Measurements from ENCODE around the gene SERPINI1.

The SERPINI1 gene

DNA sequence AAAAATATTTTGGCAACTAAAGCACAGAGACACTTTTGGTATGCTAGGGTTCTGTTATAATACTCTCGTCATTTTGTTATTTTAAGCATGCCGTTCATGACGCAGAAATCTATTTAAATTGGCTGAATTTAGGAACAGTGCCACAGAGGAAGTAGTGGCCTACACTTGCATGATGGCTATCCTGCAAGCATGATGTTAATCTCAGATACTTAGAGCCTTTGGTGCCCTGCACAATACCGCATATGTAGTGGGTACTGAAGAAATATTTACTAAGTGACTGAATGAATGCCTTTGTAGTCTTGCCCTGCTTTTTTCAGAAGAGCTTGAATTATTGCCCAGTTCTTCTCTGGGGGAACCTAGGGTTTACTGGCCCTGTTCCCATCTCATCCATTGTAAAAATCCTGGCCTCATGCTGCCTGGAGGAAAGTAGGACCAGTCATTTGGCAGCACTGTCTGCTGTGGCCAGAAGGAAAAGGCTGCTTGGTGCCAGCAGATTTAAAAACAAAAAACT lies 79.0 kb downstream of the SERPINI1 start:
- Histone ChIP-seq H3K4me2 (ENCODE audit: low read length) (no peak overlapping the region), H3K27ac (ENCODE audit: low read depth, low read length) (no peak overlapping the region), H3K14ac (ENCODE audit: low read length) (no peak overlapping the region), H3K9ac (ENCODE audit: low read length) (no peak overlapping the region), H3K18ac (ENCODE audit: low read length) (no peak overlapping the region), H3K27me3 (ENCODE audit: insufficient read depth, low read length) (no peaks in the 10 kb centered on the region), H2BK120ac (ENCODE audit: insufficient read depth, low read length, poor library complexity) (no peak overlapping the region), H3K9me3 (ENCODE audit: insufficient read depth, low read depth, low read length) (no peaks in the 10 kb centered on the region), H3K23ac (ENCODE audit: low read length) (no peak overlapping the region), H3K4ac (ENCODE audit: low read depth, low read length) (no peak overlapping the region), H2BK5ac (ENCODE audit: low read depth, low read length, poor library complexity) (no peak overlapping the region), H3K36me3 (ENCODE audit: control insufficient read depth in 1 of 2, insufficient read depth in 2 of 2, low read length in 2 of 2) (no peaks in the 10 kb centered on the region), H4K8ac (ENCODE audit: low read depth, low read length) (no peak overlapping the region), H3K4me3 (ENCODE audit: low read depth, low read length) (no peak overlapping the region), H3K79me1 (ENCODE audit: low read length) (no peaks in the 10 kb centered on the region), H4K12ac (ENCODE audit: low read depth, low read length) (no peak overlapping the region), H2AFZ (ENCODE audit: insufficient read depth, low read length, poor library complexity) (no peak overlapping the region), H4K91ac (ENCODE audit: low read depth, low read length) (no peak overlapping the region), H2AK5ac (ENCODE audit: low read length) (no peak overlapping the region), H3K4me1 (ENCODE audit: control insufficient read depth in 1 of 2, insufficient read depth in 2 of 2, low read length in 2 of 2) (peaks cover 0 to 2% of the 10 kb centered on the region in 2 experiments), H2BK12ac (ENCODE audit: low read length) (no peak overlapping the region), H3K79me2 (ENCODE audit: control insufficient read depth, insufficient read depth, low read length, poor library complexity) (no peaks in the 10 kb centered on the region)
- no CpG with 5 or more reads among the region's 4 CpGs for WGBS (ENCODE audit: extremely low coverage, insufficient coverage, insufficient read length)
- DNase-seq = peak in 1 of 2 donors; percentile 3

DNA sequence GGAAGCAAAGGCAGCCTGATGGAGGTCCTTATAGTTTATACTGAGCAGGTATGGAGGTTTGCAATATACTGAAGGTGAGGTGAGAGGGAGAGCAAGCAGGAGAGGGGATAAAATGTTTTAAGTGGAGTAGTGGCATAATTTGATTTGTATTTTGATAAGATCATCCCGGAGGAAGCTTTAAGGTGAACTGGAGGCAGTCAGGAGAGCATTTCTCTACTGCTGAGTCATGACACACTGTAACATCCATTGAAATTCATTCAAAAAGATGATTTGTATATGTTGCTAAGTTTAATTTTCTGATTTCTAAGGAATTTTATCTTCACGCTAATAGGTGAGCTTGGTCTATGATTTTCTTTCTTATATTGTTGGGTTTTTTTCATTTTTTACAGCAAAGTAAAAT lies 81.4 kb downstream of the SERPINI1 start:
- Histone ChIP-seq H3K14ac (ENCODE audit: low read length) (no peak overlapping the region), H3K4me1 (ENCODE audit: control insufficient read depth in 1 of 2, insufficient read depth in 2 of 2, low read length in 2 of 2) (peaks cover 0 to 2% of the 10 kb centered on the region in 2 experiments), H3K9ac (ENCODE audit: low read length) (no peak overlapping the region), H2BK120ac (ENCODE audit: insufficient read depth, low read length, poor library complexity) (no peak overlapping the region), H3K4ac (ENCODE audit: low read depth, low read length) (no peak overlapping the region), H3K79me1 (ENCODE audit: low read length) (no peaks in the 10 kb centered on the region), H3K27ac (ENCODE audit: low read depth, low read length) (no peak overlapping the region), H3K27me3 (ENCODE audit: insufficient read depth, low read length) (no peaks in the 10 kb centered on the region), H4K12ac (ENCODE audit: low read depth, low read length) (no peak overlapping the region), H3K4me2 (ENCODE audit: low read length) (no peak overlapping the region), H3K18ac (ENCODE audit: low read length) (no peak overlapping the region), H2BK12ac (ENCODE audit: low read length) (no peak overlapping the region), H2AK5ac (ENCODE audit: low read length) (no peak overlapping the region), H3K79me2 (ENCODE audit: control insufficient read depth, insufficient read depth, low read length, poor library complexity) (no peaks in the 10 kb centered on the region), H3K4me3 (ENCODE audit: low read depth, low read length) (no peak overlapping the region), H4K91ac (ENCODE audit: low read depth, low read length) (no peak overlapping the region), H2AFZ (ENCODE audit: insufficient read depth, low read length, poor library complexity) (no peak overlapping the region), H3K36me3 (ENCODE audit: control insufficient read depth in 1 of 2, insufficient read depth in 2 of 2, low read length in 2 of 2) (no peaks in the 10 kb centered on the region), H2BK5ac (ENCODE audit: low read depth, low read length, poor library complexity) (no peak overlapping the region), H3K23ac (ENCODE audit: low read length) (no peak overlapping the region), H3K9me3 (ENCODE audit: insufficient read depth, low read depth, low read length) (no peaks in the 10 kb centered on the region), H4K8ac (ENCODE audit: low read depth, low read length) (no peak overlapping the region)
- no CpG with 5 or more reads among the region's 2 CpGs for WGBS (ENCODE audit: extremely low coverage, insufficient coverage, insufficient read length)
- DNase-seq = no peak

DNA sequence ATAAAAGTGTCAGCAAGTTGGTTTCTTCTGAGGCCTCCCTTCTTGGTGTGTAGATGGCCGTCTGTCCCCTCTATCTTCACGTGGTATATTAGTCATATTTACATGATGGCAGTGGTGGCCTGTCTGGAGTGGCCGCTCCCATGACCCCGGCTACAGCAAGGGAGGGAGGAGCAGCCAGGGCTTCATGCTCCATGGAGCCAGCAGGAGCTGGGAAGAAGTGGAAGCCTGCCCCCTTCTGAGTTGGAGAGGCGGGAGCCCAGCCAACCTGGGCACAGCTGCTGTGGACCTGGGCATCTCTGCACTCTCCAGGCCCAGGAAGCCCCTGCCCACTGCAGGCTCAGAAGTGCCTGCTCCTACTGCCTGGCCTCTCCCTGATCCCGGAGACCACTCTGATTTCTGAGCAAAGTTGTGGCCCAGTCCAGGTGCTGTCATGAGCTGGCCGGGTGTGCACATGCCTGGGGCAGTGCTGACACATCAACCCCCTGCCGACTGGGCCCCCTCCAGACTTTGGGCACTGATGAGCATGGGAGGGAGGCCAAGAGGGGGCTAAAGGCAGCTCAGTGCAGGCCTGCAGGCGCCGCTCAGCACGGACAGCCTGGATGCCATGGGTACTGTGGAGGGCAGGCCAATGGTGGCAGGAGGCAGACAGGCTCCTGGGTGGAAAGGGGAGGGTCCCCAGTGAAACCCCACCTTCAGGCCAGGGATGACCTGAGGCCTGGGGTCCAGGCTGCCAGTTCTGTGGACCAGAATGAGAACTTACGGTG lies 84.8 kb downstream of the SERPINI1 start:
- no peaks in the 10 kb centered on the region for H3K36me3 ChIP-seq (ENCODE audit: control insufficient read depth in 1 of 2, insufficient read depth in 2 of 2, low read length in 2 of 2)
- H2BK12ac ChIP-seq (ENCODE audit: low read length) = no peak overlapping the region
- no peaks in the 10 kb centered on the region for H3K79me2 ChIP-seq (ENCODE audit: control insufficient read depth, insufficient read depth, low read length, poor library complexity)
- no peak overlapping the region for H4K91ac ChIP-seq (ENCODE audit: low read depth, low read length)
- no peaks in the 10 kb centered on the region for H3K27me3 ChIP-seq (ENCODE audit: insufficient read depth, low read length)
- no peak overlapping the region for H3K9ac ChIP-seq (ENCODE audit: low read length)
- H3K18ac ChIP-seq (ENCODE audit: low read length) = no peak overlapping the region
- H3K14ac ChIP-seq (ENCODE audit: low read length) = no peak overlapping the region
- no peak overlapping the region for H3K4me3 ChIP-seq (ENCODE audit: low read depth, low read length)
- no peak overlapping the region for H3K4me2 ChIP-seq (ENCODE audit: low read length)
- H2BK120ac ChIP-seq (ENCODE audit: insufficient read depth, low read length, poor library complexity) = no peak overlapping the region
- no CpG with 5 or more reads among the region's 12 CpGs for WGBS (ENCODE audit: extremely low coverage, insufficient coverage, insufficient read length)
- no peaks in the 10 kb centered on the region for H3K4me1 ChIP-seq (ENCODE audit: control insufficient read depth in 1 of 2, insufficient read depth in 2 of 2, low read length in 2 of 2)
- H3K4ac ChIP-seq (ENCODE audit: low read depth, low read length) = no peak overlapping the region
- no peak overlapping the region for H4K12ac ChIP-seq (ENCODE audit: low read depth, low read length)
- no peak overlapping the region for H3K23ac ChIP-seq (ENCODE audit: low read length)
- H3K9me3 ChIP-seq (ENCODE audit: insufficient read depth, low read depth, low read length) = no peaks in the 10 kb centered on the region
- no peak overlapping the region for H2BK5ac ChIP-seq (ENCODE audit: low read depth, low read length, poor library complexity)
- H4K8ac ChIP-seq (ENCODE audit: low read depth, low read length) = no peak overlapping the region
- no peak overlapping the region for H2AK5ac ChIP-seq (ENCODE audit: low read length)
- no peak for DNase-seq
- no peaks in the 10 kb centered on the region for H3K79me1 ChIP-seq (ENCODE audit: low read length)
- H2AFZ ChIP-seq (ENCODE audit: insufficient read depth, low read length, poor library complexity) = no peak overlapping the region
- no peak overlapping the region for H3K27ac ChIP-seq (ENCODE audit: low read depth, low read length)

GRCh38 chr3:167821248-167821805 lies 85.8 kb downstream of the SERPINI1 start:
- Histone ChIP-seq H2AFZ (ENCODE audit: insufficient read depth, low read length, poor library complexity) (no peak overlapping the region), H3K36me3 (ENCODE audit: control insufficient read depth in 1 of 2, insufficient read depth in 2 of 2, low read length in 2 of 2) (no peaks in the 10 kb centered on the region), H2BK12ac (ENCODE audit: low read length) (no peak overlapping the region), H3K9ac (ENCODE audit: low read length) (no peak overlapping the region), H3K23ac (ENCODE audit: low read length) (no peak overlapping the region), H2BK120ac (ENCODE audit: insufficient read depth, low read length, poor library complexity) (no peak overlapping the region), H3K4ac (ENCODE audit: low read depth, low read length) (no peak overlapping the region), H3K9me3 (ENCODE audit: insufficient read depth, low read depth, low read length) (no peaks in the 10 kb centered on the region), H3K79me2 (ENCODE audit: control insufficient read depth, insufficient read depth, low read length, poor library complexity) (no peaks in the 10 kb centered on the region), H4K8ac (ENCODE audit: low read depth, low read length) (no peak overlapping the region), H2BK5ac (ENCODE audit: low read depth, low read length, poor library complexity) (no peak overlapping the region), H3K27me3 (ENCODE audit: insufficient read depth, low read length) (no peaks in the 10 kb centered on the region), H4K12ac (ENCODE audit: low read depth, low read length) (no peak overlapping the region), H3K4me1 (ENCODE audit: control insufficient read depth in 1 of 2, insufficient read depth in 2 of 2, low read length in 2 of 2) (no peaks in the 10 kb centered on the region), H3K79me1 (ENCODE audit: low read length) (no peaks in the 10 kb centered on the region), H3K4me3 (ENCODE audit: low read depth, low read length) (no peak overlapping the region), H3K4me2 (ENCODE audit: low read length) (no peak overlapping the region), H2AK5ac (ENCODE audit: low read length) (no peak overlapping the region), H3K14ac (ENCODE audit: low read length) (no peak overlapping the region), H3K27ac (ENCODE audit: low read depth, low read length) (no peak overlapping the region), H4K91ac (ENCODE audit: low read depth, low read length) (no peak overlapping the region), H3K18ac (ENCODE audit: low read length) (no peak overlapping the region)
- no peak for DNase-seq
- WGBS (ENCODE audit: extremely low coverage, insufficient coverage, insufficient read length) = no CpG with 5 or more reads among the region's 12 CpGs

Measured in trophoblast cell (in vitro differentiated cells and primary cell).